Smooth muscle cell (in vitro differentiated cells): ENCODE measurements around the gene UGGT2. TPM values are rescaled to one million over a fixed set of nuclear protein-coding genes. Genes with fewer than 3 reads are reported as not detected.
"Not testable (repeated sequence)": the region's sequence is repeated elsewhere in the genome, so short reads cannot be mapped to it uniquely, and the experiment has no call there.

Source experiments
- DNase-seq: peaks from one replicate; lab custom pipeline; 2025; ENCODE audit not compliant: unreplicated experiment; lab: John Stamatoyannopoulos, UW
- H2AFZ ChIP-seq: fragments of 200-600 bp; sonication (generic); 2 replicates; pipeline ENCODE4 v1.6.0; 2016; ENCODE audit warnings: antibody characterized with exemption, low read depth, mild to moderate bottlenecking
- H3F3A ChIP-seq: fragments of 200-600 bp; sonication (generic); 2 replicates; pipeline ENCODE4 v1.6.0; 2017; ENCODE audit warnings: antibody characterized with exemption, low read depth
- H3K27ac ChIP-seq: fragments of 200-600 bp; sonication (generic); 2 replicates; pipeline ENCODE4 v1.5.1; 2016; ENCODE audit warnings: low read depth, mild to moderate bottlenecking
- H3K27me3 ChIP-seq: fragments of 200-600 bp; sonication (generic); 2 replicates; pipeline ENCODE4 v1.6.1; 2016; ENCODE audit warnings: low read depth, mild to moderate bottlenecking
- H3K36me3 ChIP-seq: fragments of 200-600 bp; sonication (generic); 2 replicates; pipeline ENCODE4 v1.5.1; 2016; ENCODE audit warnings: low read depth
- H3K4me1 ChIP-seq: fragments of 200-600 bp; sonication (generic); 2 replicates; pipeline ENCODE4 v1.5.1; 2016; ENCODE audit warnings: low read depth
- H3K4me2 ChIP-seq: fragments of 200-600 bp; sonication (generic); 2 replicates; pipeline ENCODE4 v1.6.0; 2016; ENCODE audit warnings: mild to moderate bottlenecking
- H3K4me3 ChIP-seq: fragments of 200-600 bp; sonication (generic); 2 replicates; pipeline ENCODE4 v1.5.1; 2016; ENCODE audit warnings: mild to moderate bottlenecking
- H3K79me2 ChIP-seq: fragments of 200-600 bp; sonication (generic); 2 replicates; pipeline ENCODE4 v1.6.0; 2016; ENCODE audit warnings: low read depth, mild to moderate bottlenecking
- H3K9ac ChIP-seq: fragments of 200-600 bp; sonication (generic); 2 replicates; pipeline ENCODE4 v1.6.0; 2016; ENCODE audit warnings: low read depth
- H3K9me3 ChIP-seq: fragments of 200-600 bp; sonication (generic); replicated peaks from 2 replicates; pipeline ENCODE4 v1.5.1; 2016; ENCODE audit warnings: low read depth
- H4K20me1 ChIP-seq: fragments of 200-600 bp; sonication (generic); 2 replicates; pipeline ENCODE4 v1.6.0; 2016; ENCODE audit warnings: low read depth
- WGBS: methylation state at CpG from one replicate; pipeline ENCODE4 v1.1.7; 2016; ENCODE audit warnings: low lambda C conversion rate; 5-methylcytosine and 5-hydroxymethylcytosine counted together
- polyA plus RNA-seq: library from polyadenylated mRNA; unstranded; fragments of >200 nt; fragmentation: Nextera tagmentation; extraction: Ambion mirVana; gene quantifications from 2 replicates; pipeline ENCODE4 v1.2.1, GENCODE V29; 2016
- total RNA-seq: library from RNA; depleted of rRNA; stranded (reverse); fragments of >200 nt; gene quantifications from 2 replicates; pipeline ENCODE4 v1.2.3, GENCODE V29; 2014
- TF ChIP-seq, protein P1 (sequence below): fragments of 200-600 bp; sonication (generic); IDR thresholded peaks from 2 replicates; pipeline ENCODE4 v1.5.1; 2017; ENCODE audit warnings: borderline replicate concordance, mild to moderate bottlenecking, antibody characterized with exemption; ENCODE audit not compliant: insufficient read depth, poor library complexity, severe bottlenecking

UGGT2 gene
- total and polyA plus RNA-seq, 2 experiments from 2014 or later = 27.4 to 67.2 TPM

DNA sequence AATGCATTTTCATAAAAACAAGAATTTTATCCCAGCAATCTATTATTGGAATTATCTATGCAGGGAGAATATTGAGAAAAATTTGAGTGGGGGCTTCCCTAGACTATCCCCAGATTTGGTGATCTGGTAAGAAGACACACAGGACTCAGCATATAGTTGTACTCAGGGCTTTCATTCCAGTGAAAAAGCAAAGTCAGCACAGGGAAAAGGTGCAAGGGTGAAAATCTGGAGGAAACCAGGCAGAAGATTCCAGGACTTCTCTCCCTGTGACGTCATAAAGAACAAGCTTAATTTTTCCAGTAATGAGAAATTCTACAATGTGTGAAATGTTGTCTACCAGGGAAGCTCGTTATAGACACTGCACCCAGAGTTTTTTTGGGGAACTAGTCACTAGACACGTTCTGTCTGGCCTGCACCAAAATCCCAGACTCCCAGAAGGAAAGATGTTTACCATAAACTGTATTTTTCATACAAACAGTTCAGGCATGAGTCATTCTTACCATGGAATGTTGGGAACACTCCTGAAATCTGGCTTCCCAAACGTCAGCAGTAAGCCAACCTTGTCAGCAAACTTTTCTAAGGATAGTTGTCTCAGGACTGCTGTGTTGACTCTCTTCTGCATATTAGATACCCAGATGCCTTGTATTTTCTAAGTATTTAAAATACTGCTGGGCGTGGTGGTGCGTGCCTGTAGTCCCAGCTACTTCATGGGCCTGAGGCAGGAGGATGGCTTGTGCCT, 268.9 kb downstream of the UGGT2 start:
- H2AFZ ChIP-seq = no peak overlapping the region
- H3K4me2 ChIP-seq = peak overlapping the region; percentile 78
- 35% methylated on average over 6 of the region's 6 CpGs for WGBS
- H3K27ac ChIP-seq = peak overlapping the region; percentile 95
- H3K79me2 ChIP-seq = peaks cover 3% of the 10 kb centered on the region
- H3K9ac ChIP-seq = peak overlapping the region; percentile 57
- no peak overlapping the region for H3K4me3 ChIP-seq
- no peak for DNase-seq
- peaks cover 20% of the 10 kb centered on the region for H3F3A ChIP-seq
- no peaks in the 10 kb centered on the region for H3K4me1 ChIP-seq
- TF ChIP-seq, protein P1, sequence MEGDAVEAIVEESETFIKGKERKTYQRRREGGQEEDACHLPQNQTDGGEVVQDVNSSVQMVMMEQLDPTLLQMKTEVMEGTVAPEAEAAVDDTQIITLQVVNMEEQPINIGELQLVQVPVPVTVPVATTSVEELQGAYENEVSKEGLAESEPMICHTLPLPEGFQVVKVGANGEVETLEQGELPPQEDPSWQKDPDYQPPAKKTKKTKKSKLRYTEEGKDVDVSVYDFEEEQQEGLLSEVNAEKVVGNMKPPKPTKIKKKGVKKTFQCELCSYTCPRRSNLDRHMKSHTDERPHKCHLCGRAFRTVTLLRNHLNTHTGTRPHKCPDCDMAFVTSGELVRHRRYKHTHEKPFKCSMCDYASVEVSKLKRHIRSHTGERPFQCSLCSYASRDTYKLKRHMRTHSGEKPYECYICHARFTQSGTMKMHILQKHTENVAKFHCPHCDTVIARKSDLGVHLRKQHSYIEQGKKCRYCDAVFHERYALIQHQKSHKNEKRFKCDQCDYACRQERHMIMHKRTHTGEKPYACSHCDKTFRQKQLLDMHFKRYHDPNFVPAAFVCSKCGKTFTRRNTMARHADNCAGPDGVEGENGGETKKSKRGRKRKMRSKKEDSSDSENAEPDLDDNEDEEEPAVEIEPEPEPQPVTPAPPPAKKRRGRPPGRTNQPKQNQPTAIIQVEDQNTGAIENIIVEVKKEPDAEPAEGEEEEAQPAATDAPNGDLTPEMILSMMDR = no peak
- H3K9me3 ChIP-seq = no peaks in the 10 kb centered on the region
- H3K27me3 ChIP-seq = no peaks in the 10 kb centered on the region
- H4K20me1 ChIP-seq = peaks cover 9% of the 10 kb centered on the region
- H3K36me3 ChIP-seq = no peaks in the 10 kb centered on the region

DNA sequence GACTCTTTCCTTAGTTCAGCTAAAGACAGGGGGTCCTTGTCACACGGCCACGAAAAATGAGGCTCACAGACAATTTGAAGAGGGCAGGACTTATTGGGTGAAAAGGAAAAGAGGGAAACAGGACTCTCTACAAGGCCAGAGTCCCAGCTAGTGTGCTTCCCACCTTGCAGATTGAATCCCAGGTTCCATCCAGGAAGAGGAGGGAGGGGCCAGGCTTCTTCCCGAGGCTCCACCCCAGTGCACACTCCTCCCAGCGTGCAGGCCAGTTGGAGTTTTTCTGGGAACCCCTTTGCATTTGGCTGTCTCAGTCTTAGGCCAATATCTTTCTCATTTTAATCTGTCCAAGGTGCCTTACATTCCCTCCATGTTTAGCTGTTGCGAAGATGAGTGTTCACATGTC, 269.5 kb downstream of the UGGT2 start:
- Histone ChIP-seq H3F3A (peaks cover 20% of the 10 kb centered on the region), H3K9ac (peak overlapping the region; percentile 57), H3K4me3 (no peak overlapping the region), H3K4me2 (peak overlapping the region; percentile 78), H3K36me3 (no peaks in the 10 kb centered on the region), H3K79me2 (peaks cover 3% of the 10 kb centered on the region), H3K27me3 (no peaks in the 10 kb centered on the region), H3K4me1 (no peaks in the 10 kb centered on the region), H3K27ac (peak overlapping the region; percentile 95), H4K20me1 (peaks cover 9% of the 10 kb centered on the region), H3K9me3 (no peaks in the 10 kb centered on the region), H2AFZ (no peak overlapping the region)
- WGBS = 80% methylated on average over 5 of the region's 5 CpGs
- DNase-seq = no peak
- TF ChIP-seq, protein P1 = no peak

DNA sequence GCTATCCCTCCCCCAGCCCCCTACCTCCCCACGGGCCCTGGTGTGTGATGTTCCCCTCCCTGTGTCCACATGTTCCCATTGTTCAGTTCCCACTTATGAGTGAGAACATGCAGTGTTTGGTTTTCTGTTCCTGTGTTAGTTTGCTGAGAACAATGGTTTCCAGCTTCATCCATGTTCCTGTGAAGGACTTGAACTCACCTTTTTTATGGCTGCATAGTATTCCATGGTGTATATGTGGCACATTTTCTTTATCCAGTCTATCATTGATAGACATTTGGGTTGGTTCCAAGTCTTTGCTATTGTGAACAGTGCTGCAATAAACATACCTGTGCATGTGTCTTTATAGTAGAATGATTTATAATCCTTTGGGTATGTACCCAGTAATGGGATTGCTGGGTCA, 271.3 kb downstream of the UGGT2 start:
- WGBS = 100% methylated on average over 1 of the region's 1 CpG
- H3K9me3 ChIP-seq, H3K4me2 ChIP-seq, DNase-seq, H3K9ac ChIP-seq, H3K79me2 ChIP-seq, H4K20me1 ChIP-seq, H3K4me1 ChIP-seq, H3K36me3 ChIP-seq, H2AFZ ChIP-seq, H3K27me3 ChIP-seq, H3K27ac ChIP-seq, H3K4me3 ChIP-seq: not testable (repeated sequence)
- peaks cover 20% of the 10 kb centered on the region for H3F3A ChIP-seq

DNA sequence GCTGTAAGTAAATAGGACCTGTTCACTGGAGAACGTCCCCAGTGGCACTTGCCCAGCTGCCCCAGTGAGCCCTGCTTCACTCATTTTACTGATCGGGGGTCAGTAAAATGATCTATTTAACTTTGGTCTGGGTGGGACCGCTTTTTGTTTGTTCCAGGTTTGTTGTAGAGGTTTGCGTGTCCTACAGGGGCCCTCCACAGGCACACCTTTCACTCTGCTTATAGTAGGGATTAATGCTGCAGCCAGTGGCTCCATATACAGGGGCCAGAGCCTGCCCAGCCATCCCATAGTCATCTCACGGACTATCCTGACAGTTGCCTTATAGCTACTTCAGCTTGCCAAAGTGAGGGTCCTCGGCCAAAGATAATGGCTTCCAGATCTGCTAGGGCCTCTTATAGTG, 272.2 kb downstream of the UGGT2 start:
- 98% methylated on average over 6 of the region's 6 CpGs for WGBS
- Histone ChIP-seq H4K20me1 (peaks cover 9% of the 10 kb centered on the region), H3K27me3 (no peaks in the 10 kb centered on the region), H3K9ac (no peak overlapping the region), H3K4me3 (no peak overlapping the region), H3K27ac (no peak overlapping the region), H3K36me3 (peaks cover 7% of the 10 kb centered on the region), H3K4me2 (no peak overlapping the region), H3K4me1 (no peaks in the 10 kb centered on the region), H3F3A (peaks cover 20% of the 10 kb centered on the region), H3K9me3 (no peaks in the 10 kb centered on the region), H2AFZ (no peak overlapping the region), H3K79me2 (peaks cover 3% of the 10 kb centered on the region)
- TF ChIP-seq, protein P1 = no peak
- no peak for DNase-seq
